NB4 (cell line): ENCODE measurements around the gene TFG.

ENCODE experiments used
- MYC ChIP-seq: IDR thresholded peaks from 2 replicates; pipeline ENCODE4 v1.6.1; 2011; ENCODE audit warnings: low read depth, low read length
- POLR2A ChIP-seq: IDR thresholded peaks from 2 replicates; pipeline ENCODE4 v1.6.1; 2011; ENCODE audit warnings: mild to moderate bottlenecking; ENCODE audit not compliant: insufficient read length; ENCODE audit errors: extremely low read depth
- TF ChIP-seq, protein P1 (sequence below): IDR thresholded peaks from one replicate; pipeline ENCODE4 v1.5.1; 2012; ENCODE audit warnings: low read depth, low read length

DNA sequence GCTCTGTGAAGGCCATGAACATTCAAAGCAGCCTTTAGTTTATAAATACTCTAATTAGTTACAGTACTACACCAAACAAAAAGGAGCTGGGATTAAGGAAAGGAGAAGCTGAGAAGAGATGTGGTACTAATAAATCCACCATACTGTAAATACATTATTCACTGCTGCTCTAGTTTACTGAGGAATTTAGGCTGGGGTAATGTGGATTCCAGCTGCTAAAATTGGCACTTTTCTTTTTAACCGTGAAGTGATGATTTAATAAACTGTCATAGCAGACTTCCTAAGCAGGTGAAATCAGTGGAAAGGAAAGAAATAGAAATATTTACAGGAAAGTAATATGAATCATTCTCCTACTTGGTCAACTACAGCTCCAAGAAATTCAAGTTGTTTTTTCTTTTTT lies 88.7 kb downstream of the TFG start:
- TF ChIP-seq POLR2A (no peak), MYC (no peak)
- TF ChIP-seq, protein P1, sequence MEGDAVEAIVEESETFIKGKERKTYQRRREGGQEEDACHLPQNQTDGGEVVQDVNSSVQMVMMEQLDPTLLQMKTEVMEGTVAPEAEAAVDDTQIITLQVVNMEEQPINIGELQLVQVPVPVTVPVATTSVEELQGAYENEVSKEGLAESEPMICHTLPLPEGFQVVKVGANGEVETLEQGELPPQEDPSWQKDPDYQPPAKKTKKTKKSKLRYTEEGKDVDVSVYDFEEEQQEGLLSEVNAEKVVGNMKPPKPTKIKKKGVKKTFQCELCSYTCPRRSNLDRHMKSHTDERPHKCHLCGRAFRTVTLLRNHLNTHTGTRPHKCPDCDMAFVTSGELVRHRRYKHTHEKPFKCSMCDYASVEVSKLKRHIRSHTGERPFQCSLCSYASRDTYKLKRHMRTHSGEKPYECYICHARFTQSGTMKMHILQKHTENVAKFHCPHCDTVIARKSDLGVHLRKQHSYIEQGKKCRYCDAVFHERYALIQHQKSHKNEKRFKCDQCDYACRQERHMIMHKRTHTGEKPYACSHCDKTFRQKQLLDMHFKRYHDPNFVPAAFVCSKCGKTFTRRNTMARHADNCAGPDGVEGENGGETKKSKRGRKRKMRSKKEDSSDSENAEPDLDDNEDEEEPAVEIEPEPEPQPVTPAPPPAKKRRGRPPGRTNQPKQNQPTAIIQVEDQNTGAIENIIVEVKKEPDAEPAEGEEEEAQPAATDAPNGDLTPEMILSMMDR: no peak
